GM08714 (cell line): ENCODE measurements around the gene ZNF185.
"Not testable (repeated sequence)": the region's sequence is repeated elsewhere in the genome, so short reads cannot be mapped to it uniquely, and the experiment has no call there.

ENCODE experiments used
- H3K4me3 ChIP-seq: fragments of 200-500 bp; sonication (Bioruptor generic); 2 replicates; pipeline ENCODE4 v1.5.1; 2014; ENCODE audit warnings: mild to moderate bottlenecking, low read length, inconsistent platforms
- ZNF274 ChIP-seq: IDR thresholded peaks from 2 replicates; pipeline ENCODE4 v1.6.1; 2012; ENCODE audit warnings: mild to moderate bottlenecking, low read depth, low read length

Gene ZNF185

DNA sequence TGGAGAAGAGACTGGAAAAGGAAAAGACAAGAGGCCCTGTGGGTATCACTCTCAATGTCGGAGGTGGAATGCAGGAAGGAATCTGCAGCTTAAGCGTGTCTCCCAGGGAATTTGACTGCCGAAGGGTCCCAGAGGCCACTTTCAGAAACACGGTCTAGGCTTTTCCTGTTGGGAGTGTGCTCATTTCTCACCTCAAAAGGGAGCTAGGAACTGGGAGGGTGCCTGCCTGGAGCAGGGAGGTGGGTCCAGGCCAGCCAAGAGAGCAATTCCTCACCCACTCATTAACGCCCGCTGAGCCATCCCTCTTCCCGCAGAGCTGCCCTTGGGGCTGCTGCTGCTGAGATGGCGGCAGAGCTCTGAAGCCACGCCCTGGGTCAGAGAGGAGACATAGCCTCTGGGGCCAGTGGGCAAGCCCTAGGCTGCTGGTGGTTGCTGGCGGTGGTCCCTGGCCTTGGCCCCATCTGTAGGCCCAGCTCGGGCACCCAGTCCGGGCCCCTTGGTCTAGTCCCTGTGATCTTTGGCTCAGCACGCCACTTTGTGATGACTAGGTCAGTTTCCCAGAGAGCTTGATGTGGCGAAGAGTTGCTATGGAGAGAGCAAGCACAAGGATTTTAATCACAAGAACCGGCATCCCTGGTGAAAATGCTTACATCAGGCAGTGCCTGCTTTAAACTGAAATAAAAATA is 4.1 kb downstream of the ZNF185 start:
- TF ChIP-seq ZNF274, result no peak

DNA sequence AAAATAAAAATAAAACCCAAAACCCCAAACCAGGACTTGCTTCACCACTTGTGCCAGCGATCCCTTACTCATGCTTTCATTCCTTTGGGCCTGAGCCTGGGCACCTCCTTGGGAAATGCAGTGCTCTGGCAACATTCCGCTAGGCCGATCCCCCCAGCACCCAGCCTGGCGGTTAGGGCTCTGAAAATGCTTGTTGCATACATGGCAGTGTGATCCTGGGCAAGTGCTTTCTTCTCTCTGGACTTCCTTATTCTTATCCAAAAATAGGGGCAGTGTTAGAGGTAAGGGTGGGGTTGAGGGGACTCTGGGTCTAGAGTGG is 4.6 kb downstream of the ZNF185 start:
- TF ChIP-seq ZNF274, result no peak

More for the DNA sequence above, 4.1 kb downstream of the ZNF185 start:
- no peak overlapping the region for H3K4me3 ChIP-seq

DNA sequence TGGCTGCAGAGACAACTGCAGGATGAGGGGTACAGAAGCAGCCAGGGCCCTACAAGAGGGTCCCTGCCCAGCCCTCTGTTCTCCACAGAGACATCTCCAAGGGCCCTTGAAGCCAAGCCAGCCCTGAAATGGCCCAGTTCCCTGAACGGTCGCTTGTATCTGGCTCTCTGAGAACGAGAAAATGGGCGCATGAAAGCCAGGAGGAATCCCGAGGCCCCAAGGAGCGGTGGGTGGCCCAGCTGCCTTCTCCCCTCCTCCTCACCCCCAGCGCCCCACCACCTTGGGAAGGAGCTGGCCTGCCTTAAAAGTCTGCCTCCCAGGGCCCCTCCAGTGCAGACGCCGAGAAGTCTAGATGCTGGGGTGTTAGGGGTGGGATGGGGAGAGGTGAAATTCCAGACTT is 5.7 kb downstream of the ZNF185 start:
- no peak for TF ChIP-seq ZNF274
- H3K4me3 ChIP-seq, result no peak overlapping the region

More for the DNA sequence above, 4.6 kb downstream of the ZNF185 start:
- no peak overlapping the region for H3K4me3 ChIP-seq

DNA sequence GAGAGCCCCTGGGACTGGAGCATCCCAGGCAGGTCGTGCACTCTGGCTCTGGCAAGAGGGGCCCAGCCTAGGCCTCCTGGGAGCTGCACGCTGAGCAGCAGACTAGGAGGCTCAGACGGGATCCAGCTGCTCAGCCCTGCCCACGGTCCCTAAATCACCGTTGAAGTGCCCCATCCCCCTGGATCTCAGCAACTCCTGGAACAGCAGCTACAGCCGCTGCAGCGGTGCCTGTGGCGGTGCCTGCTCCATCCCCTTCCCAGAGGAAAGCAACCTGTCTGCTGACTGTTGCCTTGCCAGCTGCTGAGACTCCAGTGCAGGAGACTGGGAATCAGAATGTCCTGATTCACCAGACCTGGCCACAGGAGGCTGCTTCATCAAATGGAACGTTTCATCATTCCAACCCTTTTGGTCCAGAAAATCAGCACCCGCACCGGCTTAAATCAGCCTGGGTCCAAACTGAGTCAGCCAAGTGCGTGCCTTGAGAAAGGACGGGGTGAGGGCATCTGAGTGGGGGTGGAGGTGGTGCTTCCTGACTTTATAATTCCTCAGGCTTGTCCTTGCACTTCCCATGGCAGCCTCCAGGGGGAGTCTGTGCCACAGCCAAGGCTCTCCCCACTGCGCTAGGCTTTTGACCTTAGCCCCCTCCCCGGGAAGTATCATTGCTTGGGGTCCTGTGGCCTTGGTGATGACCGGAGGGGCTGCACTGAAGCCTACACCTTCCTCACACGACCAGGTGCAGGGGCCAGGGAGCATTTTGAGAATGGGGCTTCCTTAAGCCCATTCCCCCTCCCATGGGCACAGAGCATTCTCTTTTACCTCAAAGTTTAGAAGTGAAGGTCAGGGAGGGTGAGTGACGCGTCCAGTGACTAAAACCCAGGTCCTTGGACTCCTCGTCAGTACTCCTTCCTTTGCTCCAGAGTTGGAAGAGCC is 6.5 kb downstream of the ZNF185 start:
- no peak overlapping the region for H3K4me3 ChIP-seq
- TF ChIP-seq ZNF274, result no peak

DNA sequence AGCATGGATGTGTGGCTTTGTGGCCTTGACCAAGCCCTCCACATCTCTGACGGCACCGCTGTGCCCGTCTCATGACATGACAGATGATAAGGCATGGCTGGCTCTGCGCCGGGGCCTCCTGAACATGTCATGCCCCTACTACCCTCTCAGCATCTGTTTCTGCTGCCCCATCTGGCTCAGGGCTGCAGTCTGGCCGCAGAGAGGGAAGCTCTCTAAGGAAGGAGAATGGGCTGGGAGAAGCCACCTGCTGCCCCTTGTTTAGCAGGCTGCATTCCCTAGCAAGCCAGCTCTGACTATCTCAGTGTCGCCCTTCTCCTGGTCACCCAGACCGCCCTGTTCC is 7.2 kb downstream of the ZNF185 start:
- no peak for TF ChIP-seq ZNF274

DNA sequence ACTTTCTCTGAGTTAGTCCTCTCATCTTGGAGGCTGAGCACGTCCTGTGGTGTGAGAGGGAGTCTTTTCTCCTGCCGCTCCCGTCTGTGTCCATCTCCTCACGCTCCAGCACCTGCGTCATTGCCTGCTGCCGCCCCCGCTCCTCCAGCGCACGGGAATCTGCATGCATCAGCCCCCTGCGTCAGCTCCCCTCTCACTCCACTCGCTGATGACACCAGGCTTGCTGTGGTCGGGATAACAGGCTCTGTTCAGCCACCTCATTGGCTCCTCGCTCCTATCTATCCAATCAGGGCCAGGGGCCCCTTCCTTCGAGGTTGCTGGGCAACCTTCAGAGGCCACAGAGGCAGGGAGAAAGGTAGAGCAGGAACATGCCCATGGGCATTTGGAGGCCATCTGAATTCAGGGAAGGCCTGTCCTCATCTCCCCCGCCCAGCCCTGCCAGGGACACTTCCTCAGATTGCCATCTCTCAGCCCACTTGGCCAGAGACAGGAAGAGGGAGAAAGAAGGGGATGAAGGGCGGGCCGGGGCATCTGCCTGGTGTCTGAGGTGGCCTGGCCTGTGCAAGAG is 9.3 kb downstream of the ZNF185 start:
- no peak overlapping the region for H3K4me3 ChIP-seq

More for the DNA sequence above, 7.2 kb downstream of the ZNF185 start:
- no peak overlapping the region for H3K4me3 ChIP-seq

DNA sequence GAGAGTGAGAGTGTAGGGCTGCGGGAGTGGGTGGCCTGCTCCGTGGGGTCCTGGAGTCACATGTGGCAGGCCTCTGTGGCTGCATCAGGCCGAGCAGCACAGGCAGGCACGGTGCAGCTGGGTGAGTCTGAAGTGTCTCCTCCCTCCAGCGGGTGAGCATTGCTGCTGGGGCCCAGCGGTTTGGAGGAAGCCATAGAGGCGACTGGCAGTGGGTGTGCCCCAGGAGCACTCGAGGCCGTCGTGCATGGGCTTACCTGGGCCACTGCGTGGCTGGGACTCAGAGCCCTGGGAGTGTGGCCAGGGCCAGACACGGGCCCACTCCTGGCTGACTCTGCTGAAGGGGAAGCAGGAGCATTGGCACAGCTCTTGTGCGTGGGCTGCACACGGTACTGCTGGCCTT is 10.6 kb downstream of the ZNF185 start:
- no peak overlapping the region for H3K4me3 ChIP-seq
- TF ChIP-seq ZNF274, result no peak

More for the DNA sequence above, 9.3 kb downstream of the ZNF185 start:
- no peak for TF ChIP-seq ZNF274

DNA sequence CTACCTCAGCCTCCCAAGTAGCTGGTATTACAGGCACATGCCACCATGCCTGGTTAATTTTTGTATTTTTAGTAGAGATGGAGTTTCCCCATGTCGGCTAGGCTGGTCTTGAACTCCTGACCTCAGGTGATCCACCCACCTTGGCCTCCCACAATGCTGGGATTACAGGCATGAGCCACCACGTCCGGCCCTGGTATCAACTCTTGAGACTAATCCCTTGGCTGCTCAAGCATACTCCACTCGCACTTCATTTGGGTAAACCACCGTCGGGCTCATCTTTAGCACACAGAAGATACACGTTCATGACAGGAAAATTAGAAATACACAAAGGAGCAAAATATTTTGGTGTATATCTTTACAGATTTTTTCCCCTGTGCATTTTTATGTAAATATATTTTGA is 12.2 kb downstream of the ZNF185 start:
- not testable (repeated sequence) for H3K4me3 ChIP-seq

DNA sequence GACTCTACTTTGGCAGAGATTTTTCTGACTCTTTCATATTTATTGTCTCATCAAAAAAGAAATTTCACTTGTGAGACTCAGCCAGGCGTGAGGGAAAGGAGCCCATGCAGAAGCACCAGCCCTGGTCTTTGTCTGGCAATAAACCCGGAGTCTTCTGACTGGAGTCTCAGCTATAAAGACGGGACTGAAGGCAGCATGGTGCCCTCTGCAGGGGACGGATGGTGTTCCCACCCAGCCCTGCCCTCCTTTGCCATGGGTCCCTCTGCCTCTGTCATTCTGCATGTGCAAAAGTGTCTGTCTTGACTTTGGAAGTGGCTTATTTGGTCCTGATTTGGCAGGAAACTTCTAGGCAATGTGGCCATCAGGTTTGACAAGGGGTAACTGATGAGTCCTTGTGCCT is 14.2 kb downstream of the ZNF185 start:
- no peak overlapping the region for H3K4me3 ChIP-seq
- TF ChIP-seq ZNF274, result no peak

DNA sequence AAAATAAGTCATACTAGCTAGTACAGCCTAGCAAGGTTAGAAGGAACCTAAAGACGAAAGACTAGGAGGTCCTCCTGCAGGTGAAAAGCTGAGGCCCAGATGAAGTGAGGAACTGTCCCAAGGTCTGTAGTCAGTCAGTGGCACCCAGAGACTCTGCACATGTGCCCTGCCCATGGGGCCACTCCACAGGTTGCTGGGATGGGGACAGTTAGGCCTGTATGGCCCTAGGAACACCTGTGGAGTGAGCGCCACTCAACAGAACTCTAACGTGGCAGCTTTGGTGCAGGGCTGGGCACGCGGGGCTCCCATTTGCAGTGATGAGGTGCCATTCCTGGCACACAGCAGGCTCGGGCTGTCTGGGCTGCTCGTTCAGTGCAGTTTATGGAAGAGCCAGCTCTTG is 14.8 kb downstream of the ZNF185 start:
- no peak for TF ChIP-seq ZNF274
- no peak overlapping the region for H3K4me3 ChIP-seq

DNA sequence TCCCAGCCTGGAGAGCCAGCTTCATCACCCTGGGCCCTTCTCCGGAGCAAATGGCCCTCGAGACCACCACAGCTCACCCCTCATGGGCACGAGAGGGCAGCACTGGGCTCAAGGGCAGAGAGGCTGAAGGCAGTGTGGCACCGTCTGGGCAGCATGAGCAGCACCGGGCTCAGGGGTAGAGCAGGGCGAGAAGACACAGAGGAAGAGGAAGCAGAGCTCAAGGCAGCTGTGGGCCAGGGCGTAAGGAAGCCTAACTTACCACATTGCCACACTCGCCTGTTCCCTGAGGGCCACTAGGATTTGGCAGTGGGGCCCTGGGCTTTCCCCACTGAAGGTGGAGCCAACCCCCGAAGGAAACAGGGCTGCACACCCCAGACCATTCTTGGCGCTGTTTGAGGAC is 15.5 kb downstream of the ZNF185 start:
- no peak overlapping the region for H3K4me3 ChIP-seq
- no peak for TF ChIP-seq ZNF274

DNA sequence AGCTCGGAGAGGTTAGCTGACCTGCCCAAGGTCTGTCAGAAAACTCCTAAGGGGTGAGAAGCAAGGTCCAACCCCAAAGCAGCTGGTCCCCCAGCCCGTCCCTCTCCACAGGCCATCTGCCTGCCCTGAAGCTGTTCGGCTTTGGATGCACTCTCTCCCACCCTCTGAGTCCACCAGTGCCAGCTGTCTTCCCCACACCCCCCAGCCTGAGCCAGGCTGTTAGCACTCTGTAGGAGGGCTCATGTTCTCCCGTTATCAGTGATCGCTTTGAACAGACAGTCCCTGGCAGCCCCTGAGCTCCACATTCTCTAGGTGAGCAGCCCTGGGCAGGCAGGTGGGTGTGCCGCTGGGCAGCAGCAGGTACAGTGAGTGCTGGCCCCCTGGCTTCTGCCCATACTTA is 16.0 kb downstream of the ZNF185 start:
- TF ChIP-seq ZNF274, result no peak
- no peak overlapping the region for H3K4me3 ChIP-seq

DNA sequence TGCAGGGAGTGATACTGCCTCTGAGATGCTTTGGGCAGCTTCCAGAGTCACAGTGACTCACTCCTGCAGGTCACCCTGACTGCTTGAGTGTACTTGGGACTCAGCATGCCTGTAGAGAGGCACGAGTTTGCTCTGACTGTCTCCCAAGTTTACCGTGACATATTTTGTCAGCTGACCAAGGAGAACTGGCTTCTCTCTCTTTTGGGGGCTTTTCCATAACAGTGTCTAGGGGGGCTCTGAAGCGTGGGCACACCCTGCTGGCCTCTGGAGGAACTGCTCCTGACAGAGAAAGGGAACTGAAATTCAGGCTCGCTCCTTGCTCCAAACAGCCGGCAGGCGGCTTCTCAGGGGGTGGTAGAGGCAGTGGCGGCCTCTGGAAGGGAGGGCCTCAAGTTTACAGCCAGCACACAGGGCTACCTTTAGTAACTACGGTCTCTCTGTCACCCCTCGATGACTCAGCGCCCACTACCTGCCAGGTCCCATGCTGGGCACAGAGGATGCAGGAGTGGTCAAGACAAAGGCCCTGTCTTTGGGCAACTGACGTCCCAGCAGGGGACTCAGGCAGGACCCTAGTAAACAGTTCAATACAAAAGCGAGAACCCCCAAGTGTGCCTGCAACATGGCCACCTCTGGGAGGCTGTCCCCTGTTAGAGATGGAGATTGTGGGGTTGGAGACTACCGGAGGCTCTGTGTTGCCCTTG is 17.8 kb downstream of the ZNF185 start:
- no peak overlapping the region for H3K4me3 ChIP-seq
- TF ChIP-seq ZNF274, result no peak

DNA sequence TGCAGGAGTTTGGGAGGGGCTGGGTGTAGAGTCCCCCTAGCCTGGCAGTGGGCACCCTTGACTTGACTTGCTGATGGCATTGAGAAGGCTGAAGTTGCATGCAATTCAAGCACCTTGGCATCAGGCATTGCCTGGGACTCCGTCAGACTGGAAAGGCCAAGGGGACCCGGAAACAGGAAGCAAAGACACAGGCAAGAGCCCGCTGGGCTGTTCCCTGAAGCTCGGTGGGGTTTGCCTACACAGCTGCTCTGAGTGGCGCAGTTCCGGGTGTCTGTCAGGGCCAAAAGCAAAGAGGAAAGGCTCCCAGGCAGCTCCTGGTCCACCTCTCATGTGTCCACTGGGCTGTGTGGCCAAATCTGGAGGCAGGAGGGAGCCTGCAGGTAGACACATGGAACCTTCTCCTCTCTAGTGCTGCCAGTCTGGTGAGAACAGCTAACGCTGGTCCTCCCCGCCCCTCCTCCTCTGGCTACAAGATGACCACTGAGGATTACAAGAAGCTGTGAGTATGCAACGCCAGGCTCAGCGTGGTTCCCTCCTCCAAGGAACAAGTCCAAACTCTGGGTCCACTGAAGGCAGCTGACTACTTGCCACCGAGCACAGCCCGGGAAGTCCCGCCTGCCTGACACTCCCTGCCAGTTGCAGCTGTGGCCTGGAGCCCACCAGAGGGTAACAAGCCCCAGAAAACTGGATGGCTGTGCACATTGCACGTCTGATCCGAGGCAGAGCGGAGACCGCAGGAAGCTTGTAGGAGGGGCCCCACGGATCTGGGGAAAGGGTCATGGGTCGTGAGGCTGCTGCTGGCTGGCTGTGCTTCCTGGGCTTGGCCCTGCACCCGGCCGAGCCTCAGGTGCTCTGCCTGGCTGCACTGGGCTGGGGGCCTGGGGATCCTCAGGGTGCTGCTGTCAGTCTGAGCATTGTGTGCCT is 20.1 kb downstream of the ZNF185 start:
- no peak overlapping the region for H3K4me3 ChIP-seq
- TF ChIP-seq ZNF274, result no peak

DNA sequence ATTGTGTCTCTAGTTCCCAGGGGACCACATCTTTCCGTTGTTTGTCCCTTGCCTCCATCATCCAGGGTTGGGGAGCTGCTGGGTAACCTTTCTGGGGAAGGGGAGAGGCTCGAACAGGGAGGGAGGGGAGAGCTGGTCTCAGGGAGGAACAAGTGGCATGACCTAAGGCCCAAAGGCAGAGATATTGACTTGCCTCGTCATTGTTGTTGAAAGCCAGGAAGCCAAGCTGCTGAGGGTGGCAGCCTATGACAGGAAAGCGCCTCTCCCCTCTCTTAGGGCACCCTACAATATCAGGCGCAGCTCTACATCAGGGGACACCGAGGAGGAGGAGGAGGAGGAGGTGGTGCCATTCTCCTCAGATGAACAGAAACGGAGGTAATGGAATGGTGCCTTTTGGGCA is 20.8 kb downstream of the ZNF185 start:
- no peak for TF ChIP-seq ZNF274
- H3K4me3 ChIP-seq, result no peak overlapping the region
